Lung microvascular endothelial cell (primary cell): Measurements from ENCODE around the gene COL9A2. TPM values are rescaled to one million over a fixed set of nuclear protein-coding genes. Genes with fewer than 3 reads are reported as not detected.

Experiments used
- DNase-seq, 2 donors: peaks; one replicate each; pipeline versions ENCODE4 v3.0.0 to v3.0.0-alpha.2; 2010; ENCODE audit warnings: low read depth in 2 of 2
- total RNA-seq: library from RNA; depleted of rRNA; stranded (reverse); fragments of >200 nt; gene quantifications from 2 replicates; pipeline ENCODE4 v1.2.1, GENCODE V29; 2014

The COL9A2 gene
- total RNA-seq, 1 donor from 2014 or later: 0.79 TPM

DNA sequence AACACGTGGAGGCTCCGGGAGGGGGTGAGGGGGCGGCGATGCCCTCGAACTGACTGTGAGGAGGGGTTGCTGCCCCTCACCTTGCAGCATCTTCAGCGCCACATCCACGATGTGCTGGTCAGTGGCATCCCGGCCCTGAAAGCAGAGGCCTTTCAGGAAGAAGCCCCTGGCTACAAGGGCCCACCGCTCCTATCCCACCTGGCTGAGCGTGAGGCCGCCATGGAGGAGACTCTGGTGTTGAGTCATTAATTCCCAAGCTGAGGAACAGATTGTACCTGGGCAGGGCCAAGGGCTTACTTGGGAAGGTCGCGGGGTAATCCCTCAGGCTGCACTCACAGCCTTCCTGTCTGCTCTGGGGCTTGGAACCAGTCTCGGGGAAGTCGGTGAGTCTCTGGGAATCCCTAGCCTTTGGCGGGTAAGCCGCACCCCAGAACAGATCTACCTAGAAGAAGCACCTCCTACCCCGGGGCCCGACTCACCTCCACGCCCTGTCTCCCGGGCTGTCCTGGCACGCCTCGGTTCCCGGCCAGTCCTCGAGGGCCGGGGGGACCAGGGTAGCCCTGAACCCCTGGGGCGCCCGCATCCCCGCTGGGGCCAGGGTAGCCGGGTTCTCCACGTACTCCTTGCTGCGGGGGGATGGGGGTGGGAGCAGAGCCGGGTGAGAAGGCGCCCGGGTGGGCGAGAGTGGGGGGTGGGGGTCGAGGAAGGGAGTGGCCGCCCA is 13.9 kb downstream of the COL9A2 start:
- DNase-seq: no peak

GRCh38 chr1:40302475-40302874 is 14.6 kb downstream of the COL9A2 start:
- no peak for DNase-seq

- DNase-seq: no peak
Observed at GRCh38 chr1:40301541-40302299, 15.4 kb downstream of the COL9A2 start.

- no peak for DNase-seq
Observed at GRCh38 chr1:40301066-40301465, 16.0 kb downstream of the COL9A2 start.

DNA sequence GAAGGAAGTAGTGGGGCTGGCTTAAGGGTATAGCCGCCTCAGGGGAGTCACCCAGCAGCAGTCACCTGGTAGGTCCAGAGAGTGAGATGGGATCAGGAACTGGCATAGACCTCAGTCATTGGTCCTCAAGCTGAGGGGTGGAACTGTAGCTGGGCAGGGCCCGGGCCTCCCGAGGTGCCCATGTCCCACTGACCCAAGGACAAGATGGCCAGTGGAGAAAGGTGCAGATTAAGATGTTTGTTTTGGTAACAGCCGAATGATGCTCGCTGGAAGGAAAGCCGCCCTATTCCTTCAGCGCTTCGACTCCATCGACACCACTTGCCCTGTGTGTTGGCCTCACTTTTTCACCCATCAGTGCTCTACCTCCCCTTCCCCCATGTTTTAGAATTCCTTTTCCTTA is 16.4 kb downstream of the COL9A2 start:
- DNase-seq: no peak

DNA sequence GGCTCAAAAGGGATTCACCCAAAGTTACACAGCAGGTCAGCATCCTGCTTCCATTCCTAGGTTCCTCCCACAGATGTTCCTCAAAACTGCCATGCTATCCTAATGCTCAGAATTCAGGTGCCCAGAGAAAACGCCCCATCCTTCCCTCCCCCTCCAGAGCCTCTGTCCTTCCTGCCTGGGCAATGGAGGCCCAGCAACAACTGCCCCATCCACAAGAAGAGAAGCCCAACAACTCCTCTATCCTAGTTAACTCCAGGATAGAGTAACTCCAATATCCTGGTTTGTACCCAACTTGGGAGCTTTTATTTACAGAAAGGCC is 16.9 kb downstream of the COL9A2 start:
- no peak for DNase-seq

DNA sequence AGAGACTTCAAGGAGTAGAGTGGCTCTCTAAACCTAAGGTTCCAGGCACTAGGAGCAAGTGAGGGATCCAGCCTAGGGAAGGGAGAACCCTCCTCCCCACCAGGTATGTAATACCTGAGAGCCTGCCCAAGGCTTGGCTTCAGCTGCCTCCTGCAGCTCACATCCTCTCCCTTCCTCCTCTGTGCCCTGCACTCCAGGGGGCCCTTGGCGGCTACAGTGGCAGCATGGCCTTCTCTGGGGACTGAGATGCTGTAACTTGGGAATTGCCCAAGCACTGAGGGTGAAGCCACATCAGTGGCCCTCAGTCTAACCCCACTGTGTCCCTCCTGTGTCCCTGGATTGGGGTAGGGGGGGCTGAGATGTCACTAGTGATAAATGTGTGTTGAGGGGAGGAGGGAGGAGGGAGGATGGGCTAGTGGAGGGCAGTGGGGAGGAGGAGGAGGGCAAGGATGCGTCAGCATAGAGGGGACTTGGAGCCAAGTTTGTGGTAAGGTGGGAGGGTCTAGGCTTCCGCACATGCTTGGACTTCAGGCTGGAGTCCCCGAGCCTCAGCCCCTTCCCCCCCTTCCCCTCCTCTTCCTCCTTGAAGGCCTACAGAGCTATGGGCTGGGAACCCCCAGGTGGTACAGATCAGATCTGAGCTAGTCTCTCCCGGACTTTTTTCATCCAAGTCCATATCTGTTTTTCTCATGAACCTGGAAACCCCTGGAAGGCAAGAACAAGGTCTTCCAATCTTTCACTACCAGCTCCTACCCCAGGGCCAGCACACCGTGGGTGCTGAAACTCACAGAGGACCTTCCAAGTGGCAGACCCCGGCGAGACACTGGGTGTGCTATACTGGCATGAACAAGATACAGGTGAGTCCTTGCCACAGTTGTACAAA is 17.5 kb downstream of the COL9A2 start:
- no peak for DNase-seq

DNA sequence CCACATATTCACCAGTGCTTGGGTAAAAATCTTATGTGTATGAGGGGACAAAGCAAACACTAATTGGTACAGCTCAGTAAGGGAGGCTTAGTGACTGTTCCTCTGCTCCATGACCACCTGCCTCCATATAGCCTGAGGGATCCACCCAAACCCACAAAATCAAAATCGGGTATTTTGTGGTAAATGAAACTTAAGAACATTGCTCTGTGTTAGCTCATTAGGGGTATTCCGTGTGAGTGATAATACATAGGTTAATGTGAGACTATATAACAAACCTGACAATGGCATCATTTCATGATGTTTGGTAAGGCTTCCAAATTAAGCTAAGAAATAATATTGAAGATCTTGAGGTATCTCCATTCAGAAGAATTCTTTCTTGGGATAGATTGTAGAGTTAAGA is 25.8 kb downstream of the COL9A2 start:
- no peak for DNase-seq

- no peak for DNase-seq
Observed at GRCh38 chr1:40281853-40282252, 35.2 kb downstream of the COL9A2 start.

DNA sequence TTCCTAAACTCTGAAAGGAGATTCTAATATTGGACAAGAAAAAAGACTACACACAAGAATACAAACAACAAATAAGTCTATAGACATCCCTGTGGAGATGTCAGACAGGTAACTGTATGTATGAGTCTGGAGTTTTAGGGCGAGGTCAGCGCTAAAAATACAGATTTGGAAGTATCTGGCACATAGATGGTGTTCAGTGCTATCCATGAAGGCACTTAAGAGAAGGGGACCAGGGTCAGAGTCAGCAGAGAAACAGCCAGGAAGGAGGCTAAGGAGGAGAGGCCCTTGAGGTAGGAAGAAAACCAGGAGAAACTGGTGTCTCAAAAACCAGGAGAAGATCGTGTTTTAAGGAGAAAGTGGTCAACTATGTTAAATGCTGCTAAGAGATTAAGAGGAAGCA is 41.0 kb downstream of the COL9A2 start:
- DNase-seq: no peak

GRCh38 chr1:40274331-40274730 is 42.8 kb downstream of the COL9A2 start:
- no peak for DNase-seq

- DNase-seq: no peak
Observed at GRCh38 chr1:40273547-40274166, 43.4 kb downstream of the COL9A2 start.

DNA sequence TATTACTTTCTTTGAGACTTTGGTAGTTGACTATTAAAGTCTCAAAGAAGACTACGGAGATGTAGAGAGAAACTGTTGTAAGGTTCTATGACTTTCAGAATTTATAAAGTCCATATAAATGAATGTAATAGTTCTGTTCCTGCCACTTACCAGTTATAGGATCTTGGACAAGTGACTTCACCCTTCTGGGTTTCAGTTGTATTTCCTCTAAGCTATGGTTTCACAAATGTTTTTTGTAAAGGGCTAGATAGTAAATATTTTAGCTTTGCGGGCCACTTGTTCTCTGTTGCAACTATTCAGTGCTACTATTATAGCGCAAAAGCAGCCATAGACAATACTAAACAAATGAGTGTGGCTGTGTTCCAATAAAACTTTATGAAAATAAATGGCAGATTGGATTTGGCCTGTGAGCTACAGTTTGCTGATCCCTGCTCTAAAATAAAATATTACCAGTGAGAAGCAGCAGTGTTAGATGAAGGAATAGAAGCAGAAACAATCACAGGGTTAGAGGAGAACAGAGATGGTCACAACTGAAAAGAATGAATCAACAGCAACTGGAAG is 44.4 kb downstream of the COL9A2 start:
- DNase-seq: no peak

DNA sequence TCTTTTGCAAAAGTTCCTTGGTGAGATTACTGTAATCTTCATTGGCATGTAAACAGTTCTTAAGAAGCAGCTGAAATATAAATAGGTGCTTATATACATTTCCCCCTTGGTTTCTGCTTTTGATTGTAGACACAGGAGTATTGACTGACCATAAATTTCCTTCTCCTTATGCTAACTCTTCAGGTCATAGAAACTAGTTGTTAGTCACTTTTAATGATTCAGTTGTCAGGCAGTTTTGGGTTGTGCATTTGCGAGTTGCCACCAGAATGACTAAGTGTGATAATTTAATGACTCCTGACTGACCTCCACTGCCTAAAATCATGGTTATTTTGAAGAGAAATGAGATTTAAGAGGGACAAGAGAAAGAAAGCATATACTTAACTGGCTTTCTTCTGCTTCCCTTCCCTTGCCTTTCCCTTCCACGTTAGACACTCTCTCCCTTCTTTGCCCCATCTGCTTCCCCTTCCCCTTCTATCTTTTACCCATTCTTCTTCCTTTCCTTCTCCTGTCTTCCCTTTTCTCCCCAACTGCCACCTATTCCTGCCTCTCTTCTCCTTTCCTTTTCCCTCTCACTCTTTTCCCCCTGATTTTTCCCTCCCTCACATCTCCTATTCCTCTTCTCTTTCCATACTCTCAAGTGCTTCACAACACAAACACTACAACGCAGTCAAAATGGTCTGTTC is 46.8 kb downstream of the COL9A2 start:
- DNase-seq: no peak

- DNase-seq: no peak
Observed at GRCh38 chr1:40268211-40268610, 48.9 kb downstream of the COL9A2 start.

DNA sequence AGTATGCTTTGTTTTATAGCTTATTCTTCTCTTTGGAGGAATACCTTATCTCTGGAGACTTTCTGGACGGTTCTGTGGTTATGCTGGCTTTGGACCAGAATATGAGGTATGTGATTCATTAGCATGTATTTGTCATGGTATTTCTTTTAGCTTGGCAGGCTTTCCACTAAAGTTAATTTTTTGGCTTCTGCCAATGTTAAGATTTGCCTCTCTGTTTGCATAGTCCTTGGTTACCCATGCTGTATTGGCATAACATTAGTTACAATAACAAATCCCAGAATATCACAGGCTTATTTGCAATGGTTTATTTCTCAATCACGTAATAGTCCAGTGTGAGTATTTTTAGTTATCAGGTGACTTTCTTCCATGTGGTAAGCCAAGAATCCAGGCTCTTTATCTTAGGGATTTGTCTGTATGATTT is 49.3 kb downstream of the COL9A2 start:
- peak; percentile 56 to 57 for DNase-seq

DNA sequence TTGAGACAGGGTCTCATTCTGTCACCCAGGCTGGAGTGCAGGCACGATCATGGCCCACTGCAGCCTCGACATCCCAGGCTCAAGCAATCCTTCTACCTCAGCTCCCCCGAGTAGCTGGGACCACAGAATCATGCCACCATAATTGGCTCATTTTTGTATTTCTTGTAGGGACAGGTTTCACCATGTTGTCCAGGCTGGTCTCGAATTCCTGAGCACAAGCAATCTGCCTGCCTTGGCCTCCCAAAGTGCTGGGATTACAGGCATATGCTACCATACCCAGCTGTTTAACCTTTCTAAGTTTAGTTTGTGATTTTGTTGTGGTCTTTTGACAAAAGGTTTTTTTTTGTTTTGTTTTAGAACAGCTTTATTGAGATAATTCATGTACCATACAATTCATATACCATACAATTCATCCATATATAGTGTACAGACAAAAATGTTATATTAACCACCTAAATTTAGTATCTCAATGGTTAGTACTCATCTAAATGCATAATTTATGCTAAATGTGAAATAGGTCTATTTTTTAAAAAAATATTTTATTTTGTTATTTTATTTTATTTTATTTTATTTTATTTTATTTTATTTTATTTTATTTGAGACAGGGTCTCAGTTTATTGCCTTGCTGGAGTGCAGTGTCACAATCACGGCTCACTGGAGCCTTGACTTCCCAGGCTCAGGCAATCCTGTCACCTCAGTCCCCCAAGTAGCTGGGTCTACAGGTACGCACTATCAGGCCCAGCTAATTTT is 50.1 kb downstream of the COL9A2 start:
- no peak for DNase-seq

DNA sequence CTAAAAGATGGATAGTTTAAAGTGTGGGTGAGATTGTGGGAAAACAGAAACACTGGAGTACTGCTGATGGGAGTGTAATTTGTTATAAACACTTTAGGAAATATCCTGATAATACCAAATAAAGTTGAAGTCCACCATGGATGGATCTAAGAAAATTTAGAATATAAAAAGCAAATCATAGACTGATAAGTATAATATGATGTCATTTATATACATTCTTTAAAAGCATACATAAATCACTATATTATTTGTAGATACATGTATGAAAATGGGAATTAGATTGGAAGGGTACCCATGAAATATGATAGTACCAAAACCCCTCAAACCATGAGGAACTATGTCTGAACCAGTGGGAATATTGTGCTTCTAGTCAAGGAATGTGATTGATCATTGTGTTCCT is 51.2 kb downstream of the COL9A2 start:
- DNase-seq: no peak

DNA sequence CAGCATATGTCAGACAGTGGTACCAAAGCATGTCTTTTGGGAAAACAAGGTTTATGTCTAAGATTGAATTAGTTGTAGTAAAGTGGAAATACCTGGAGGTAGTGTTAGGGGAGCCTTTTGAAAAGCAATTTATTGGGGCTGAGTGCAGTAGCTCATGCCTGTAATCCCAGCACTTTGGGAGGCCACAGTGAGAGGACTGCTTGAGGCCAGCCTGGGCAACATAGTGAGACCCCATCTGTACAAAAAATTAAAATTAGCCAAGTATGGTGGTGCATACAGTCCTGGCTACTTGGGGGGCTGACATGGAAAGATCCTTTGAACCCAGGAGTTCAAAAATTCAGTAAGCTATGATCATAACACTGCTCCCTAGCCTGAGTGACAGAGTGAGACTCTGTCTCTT is 51.8 kb downstream of the COL9A2 start:
- no peak for DNase-seq

DNA sequence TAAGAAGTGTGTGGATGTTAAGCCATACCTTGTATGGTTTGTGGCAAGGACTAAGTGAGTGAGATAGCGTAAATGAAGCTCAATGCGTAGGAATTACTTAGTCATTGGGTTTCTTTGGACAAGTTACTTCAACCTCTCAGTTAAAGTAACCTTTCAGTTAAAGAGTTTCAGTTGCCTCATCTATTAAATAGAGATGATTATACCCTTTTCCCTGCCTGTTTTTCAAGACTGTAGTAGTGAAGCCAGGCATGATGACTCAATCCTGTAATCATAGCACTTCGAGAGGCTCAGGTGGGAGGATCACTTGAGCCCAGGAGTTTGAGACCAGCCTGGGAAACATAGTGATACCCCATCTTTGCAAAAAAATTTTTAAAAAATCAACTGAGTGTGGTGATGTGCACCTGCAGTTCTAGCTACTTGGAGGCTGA is 52.7 kb downstream of the COL9A2 start:
- DNase-seq: no peak
